ENCODE results near the gene ZPR1.
"Not testable (repeated sequence)": the region's sequence is repeated elsewhere in the genome, so short reads cannot be mapped to it uniquely, and the experiment has no call there.

ZPR1 gene

GRCh38 chr11:116823031-116823843 lies 35.4 kb upstream of the ZPR1 start, which contains the start of gene APOA4:
Gene APOA4 (minus strand): TSS chr11:116823304. CDS start chr11:116823191, 113 bp downstream.
- no peak for DNase-seq

DNA sequence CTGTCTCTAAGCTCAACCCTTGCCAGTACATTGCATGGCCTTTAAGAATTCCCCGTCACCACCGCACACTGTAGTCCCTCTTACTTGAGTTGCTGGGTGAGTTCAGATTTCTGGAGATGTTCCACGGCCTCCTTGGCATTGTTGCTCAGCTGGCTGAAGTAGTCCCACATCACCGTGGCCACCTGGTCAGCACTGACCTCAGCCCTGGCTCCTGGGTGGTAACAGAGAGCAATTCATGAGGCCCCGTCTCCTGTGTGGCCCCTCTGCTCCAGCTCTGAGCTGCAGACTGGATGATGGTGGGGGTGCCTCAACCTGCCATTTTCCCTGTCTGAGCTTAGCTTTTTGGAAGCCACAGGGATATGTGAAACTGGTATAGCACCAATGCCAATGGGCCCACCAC lies 34.8 kb upstream of the ZPR1 start:
- no peak for DNase-seq

DNA sequence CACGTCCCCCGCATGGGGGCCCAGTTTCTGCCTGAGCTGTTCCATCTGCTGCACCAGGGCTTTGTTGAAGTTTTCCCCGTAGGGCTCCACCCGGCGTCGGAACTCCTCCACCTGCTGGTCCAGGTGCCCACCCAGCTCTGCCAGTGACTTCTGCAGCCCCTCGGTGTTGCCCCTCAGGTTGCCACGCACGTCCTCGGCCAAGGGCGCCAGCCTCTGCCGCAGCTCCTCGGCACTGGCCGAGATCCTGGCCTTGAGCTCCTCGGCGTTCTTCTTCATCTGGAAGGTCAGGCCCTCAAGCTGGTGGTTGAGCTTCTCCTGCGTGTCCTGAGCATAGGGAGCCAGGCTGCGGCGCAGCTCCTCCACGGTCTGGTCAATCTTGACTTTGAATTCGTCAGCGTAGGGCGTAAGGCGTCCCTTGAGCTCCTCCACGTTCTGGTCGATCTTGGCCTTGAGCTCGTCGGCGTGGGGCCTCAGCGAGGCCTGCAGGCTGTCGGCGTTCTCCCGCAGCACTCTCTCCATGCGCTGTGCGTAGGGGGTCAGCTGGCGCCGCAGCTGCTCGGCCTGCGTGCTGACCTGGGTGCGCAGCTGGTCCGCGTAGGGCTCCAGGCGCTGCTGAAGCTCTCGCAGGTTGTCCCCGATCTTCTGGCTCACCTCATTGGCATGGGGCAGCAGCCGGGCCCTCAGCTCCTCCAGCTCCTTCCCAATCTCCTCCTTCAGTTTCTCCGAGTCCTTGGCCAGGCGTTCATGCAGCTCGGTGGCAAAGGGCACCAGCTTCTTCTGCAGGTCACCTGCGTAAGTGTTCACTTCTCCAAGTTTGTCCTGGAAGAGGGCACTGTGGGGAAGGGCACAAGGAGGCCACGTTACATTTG lies 33.5 kb upstream of the ZPR1 start:
- no peak for DNase-seq

GRCh38 chr11:116819049-116819448 lies 31.2 kb upstream of the ZPR1 start:
- DNase-seq, result no peak

GRCh38 chr11:116814502-116814901 lies 26.7 kb upstream of the ZPR1 start:
- no peak for DNase-seq

DNA sequence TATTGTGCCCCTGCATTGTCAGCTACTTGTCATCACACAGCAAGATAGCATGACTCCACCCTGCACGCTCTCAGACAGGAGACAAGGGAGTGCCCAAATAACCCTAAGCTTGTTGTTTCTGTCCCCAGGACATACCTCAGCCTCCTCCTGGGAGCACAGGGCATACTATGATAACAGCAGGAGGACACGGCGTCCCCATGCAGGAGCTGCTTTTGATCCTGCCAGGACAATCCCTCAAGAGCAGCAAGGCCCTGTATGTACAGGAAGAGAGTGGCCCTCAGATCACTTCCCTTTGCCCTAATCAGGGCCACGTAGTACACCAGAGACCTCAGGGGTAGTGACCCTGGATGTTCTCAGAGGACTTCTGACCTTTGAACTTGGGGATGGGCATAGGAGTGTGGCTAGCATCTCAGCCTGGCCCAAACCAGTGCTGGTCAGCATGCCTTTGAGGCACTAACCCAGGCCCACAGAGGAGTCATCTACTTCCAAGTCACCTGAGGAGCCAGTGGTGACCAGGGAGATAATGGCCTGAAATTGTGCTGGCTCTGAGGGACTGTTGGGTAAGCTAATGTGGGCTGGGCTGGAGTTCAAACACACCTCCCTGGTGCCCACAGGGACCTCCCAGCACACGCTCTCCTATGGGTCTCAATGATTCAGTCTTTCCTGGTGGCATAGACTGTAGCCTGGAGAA lies 26.1 kb upstream of the ZPR1 start:
- DNase-seq, result no peak

GRCh38 chr11:116813170-116813569 lies 25.3 kb upstream of the ZPR1 start:
- DNase-seq, result no peak

- no peak for DNase-seq
These were observed 24.3 kb upstream of the ZPR1 start for GRCh38 chr11:116812109-116812508.

GRCh38 chr11:116811194-116811593 lies 23.4 kb upstream of the ZPR1 start:
- no peak for DNase-seq

GRCh38 chr11:116808262-116809175 lies 20.7 kb upstream of the ZPR1 start:
- DNase-seq, result no peak

DNA sequence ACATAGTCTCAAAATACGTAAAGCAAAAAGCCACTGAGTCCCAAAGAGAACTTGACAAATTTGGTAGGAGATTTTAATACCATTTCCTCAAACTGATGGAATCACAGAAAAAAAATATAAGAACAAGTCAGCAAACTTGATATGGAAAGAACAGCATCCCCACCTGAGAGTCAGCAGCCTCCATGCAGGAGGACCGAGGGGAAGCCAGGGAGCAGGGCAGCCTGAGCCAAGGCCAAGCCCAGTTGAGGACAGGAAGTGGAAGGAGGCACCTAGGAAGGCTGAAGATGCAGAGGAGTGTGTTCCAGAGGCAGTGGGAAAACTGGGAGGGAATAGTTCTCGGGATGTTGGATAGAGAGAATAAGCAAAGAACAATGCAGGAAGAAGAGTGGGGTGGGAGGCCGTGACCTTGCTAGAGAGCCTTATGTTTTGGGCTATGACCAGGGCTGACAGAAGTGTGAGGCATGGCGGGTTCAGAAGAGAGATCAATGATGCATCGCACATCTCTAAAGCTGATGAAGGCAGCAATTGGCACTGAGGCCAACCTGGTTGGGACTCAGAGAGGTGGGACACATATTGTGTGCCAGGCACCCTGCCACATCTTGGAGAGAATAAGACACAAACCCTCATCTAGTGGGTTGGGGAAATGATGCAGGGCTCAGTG lies 19.9 kb upstream of the ZPR1 start:
- no peak for DNase-seq

DNA sequence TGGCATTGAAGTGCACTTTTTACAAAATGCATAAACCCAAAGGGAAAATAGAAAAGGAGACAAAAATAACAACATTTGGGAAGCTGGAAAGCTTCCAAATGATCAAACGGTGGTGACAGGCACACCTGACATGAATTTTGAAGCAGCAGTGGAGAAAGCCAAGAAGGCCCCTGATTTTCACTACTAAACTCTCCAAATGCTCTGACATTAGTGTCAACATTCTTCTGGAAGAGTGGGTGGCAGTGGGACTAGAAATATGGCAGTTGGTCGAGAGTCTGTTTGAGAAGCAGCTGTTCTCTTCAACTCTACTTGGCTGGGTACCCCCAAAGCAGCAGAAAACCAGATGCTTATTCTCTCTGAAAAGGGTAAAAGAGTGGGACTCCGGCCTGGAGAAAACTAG lies 16.2 kb upstream of the ZPR1 start:
- DNase-seq, result no peak

DNA sequence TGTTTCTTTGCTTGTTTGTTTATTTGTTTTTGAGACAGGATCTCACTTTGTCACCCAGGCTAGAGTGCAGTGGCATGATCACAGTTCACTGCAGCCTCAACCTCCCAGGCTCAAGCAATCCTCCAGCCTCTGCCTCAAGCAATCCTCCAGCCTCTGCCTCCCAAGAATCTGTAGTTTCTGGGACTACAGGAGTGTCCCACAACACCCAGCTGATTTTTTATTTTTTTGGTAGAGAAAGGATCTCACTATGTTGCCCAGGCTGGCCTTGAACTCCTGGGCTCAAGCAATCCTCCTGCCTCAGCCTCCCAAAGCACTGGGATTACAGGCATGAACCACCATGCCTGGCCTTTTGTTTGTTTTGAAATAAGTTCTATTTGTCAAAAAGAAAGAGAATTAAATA lies 13.8 kb upstream of the ZPR1 start:
- DNase-seq, result not testable (repeated sequence)

GRCh38 chr11:116800610-116801009 lies 12.8 kb upstream of the ZPR1 start:
- DNase-seq, result no peak

- DNase-seq, result no peak
These were observed 10.5 kb upstream of the ZPR1 start for GRCh38 chr11:116798368-116798767.

DNA sequence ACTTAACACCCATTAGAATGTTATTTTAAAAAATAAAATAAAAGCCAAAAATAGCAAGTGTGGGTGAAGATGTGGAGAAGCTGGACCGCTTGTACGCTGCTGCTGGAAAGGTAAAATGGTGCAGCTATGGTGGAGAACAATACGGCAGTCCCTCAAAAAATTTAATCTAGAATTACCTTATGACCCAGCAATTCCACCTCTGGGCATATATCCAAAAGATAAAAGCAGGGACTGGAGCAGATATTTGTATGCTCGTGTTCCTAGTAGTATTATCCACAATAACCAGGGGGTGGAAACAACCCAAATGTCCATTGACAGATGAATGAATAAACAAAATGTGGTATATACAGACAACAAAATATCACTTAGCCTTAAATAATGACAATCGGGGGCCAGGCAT lies 10.0 kb upstream of the ZPR1 start:
- no peak for DNase-seq

DNA sequence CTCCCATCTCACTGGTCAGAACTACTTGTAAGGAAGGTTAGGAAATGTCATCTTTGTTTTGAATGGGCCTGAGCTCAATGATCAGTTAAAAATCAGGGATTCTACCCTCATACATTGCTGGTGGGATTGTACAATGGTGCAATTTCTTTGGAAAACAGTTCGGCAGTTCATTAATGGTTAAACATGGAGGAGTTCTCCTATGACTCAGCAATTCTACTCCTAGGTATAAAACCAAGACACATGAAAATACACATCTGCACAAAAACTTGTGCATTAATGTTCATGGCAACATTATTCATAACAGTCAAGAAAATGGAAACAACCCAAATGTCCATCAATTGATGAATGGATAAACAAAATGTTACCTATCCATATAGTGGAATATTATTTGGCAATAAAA lies 8.7 kb upstream of the ZPR1 start:
- no peak for DNase-seq

- DNase-seq, result no peak
These were observed 7.0 kb upstream of the ZPR1 start for GRCh38 chr11:116794851-116795250.

GRCh38 chr11:116793772-116794097 lies 5.9 kb upstream of the ZPR1 start:
- no peak for DNase-seq

- no peak for DNase-seq
These were observed 5.3 kb upstream of the ZPR1 start for GRCh38 chr11:116792869-116793771.

Data from SIG-M5 (cell line).